ENCODE data around the gene MTUS2.

Gene MTUS2

GRCh38 chr13:29464105-29464679 lies 644.1 kb downstream of the MTUS2 start:
- DNase-seq, result no peak

GRCh38 chr13:29465741-29466293 lies 645.7 kb downstream of the MTUS2 start:
- DNase-seq, result no peak

GRCh38 chr13:29471551-29471950 lies 651.4 kb downstream of the MTUS2 start:
- no peak for DNase-seq

GRCh38 chr13:29472332-29472961 lies 652.3 kb downstream of the MTUS2 start:
- DNase-seq, result peak; percentile 70

GRCh38 chr13:29473166-29473565 lies 653.0 kb downstream of the MTUS2 start:
- DNase-seq, result no peak

- no peak for DNase-seq
Observed at GRCh38 chr13:29474991-29475390, 654.9 kb downstream of the MTUS2 start.

- DNase-seq, result no peak
Observed at GRCh38 chr13:29476046-29476445, 655.9 kb downstream of the MTUS2 start.

- no peak for DNase-seq
Observed at GRCh38 chr13:29479716-29480492, 659.8 kb downstream of the MTUS2 start.

- no peak for DNase-seq
Observed at GRCh38 chr13:29480893-29481525, 660.9 kb downstream of the MTUS2 start.

GRCh38 chr13:29481603-29482002 lies 661.5 kb downstream of the MTUS2 start:
- no peak for DNase-seq

GRCh38 chr13:29482504-29482903 lies 662.4 kb downstream of the MTUS2 start:
- DNase-seq, result no peak

- no peak for DNase-seq
Observed at GRCh38 chr13:29483211-29483610, 663.1 kb downstream of the MTUS2 start.

- DNase-seq, result no peak
Observed at GRCh38 chr13:29483623-29484022, 663.5 kb downstream of the MTUS2 start.

GRCh38 chr13:29484236-29484635 lies 664.1 kb downstream of the MTUS2 start:
- no peak for DNase-seq

GRCh38 chr13:29484796-29485195 lies 664.7 kb downstream of the MTUS2 start:
- DNase-seq, result no peak

- DNase-seq, result no peak
Observed at GRCh38 chr13:29486551-29486950, 666.4 kb downstream of the MTUS2 start.

GRCh38 chr13:29487466-29488454 lies 667.6 kb downstream of the MTUS2 start:
- no peak for DNase-seq

- DNase-seq, result no peak
Observed at GRCh38 chr13:29489650-29490560, 669.8 kb downstream of the MTUS2 start.

GRCh38 chr13:29490561-29490885 lies 670.4 kb downstream of the MTUS2 start:
- no peak for DNase-seq

GRCh38 chr13:29491248-29491647 lies 671.1 kb downstream of the MTUS2 start:
- DNase-seq, result no peak

GRCh38 chr13:29493796-29494195 lies 673.7 kb downstream of the MTUS2 start:
- DNase-seq, result no peak

Data from activated CD8-positive, alpha-beta memory T cell treated with anti-CD3 and anti-CD28 coated beads for 24 hours (primary cell).